Loucy (cell line): ENCODE data around the gene MRPL21.

Source experiments
- EZH2phosphoT487 ChIP-seq: fragments of 200-600 bp; IDR thresholded peaks from 2 replicates; pipeline ENCODE4 v1.6.1; 2018; ENCODE audit warnings: antibody characterized with exemption, mild to moderate bottlenecking, moderate library complexity, borderline replicate concordance
- TF ChIP-seq, protein P1 (sequence below): fragments of 200-600 bp; sonication (generic); conservative IDR thresholded peaks from 2 replicates; pipeline ENCODE4 v1.5.1; 2014; ENCODE audit warnings: mild to moderate bottlenecking, antibody characterized with exemption, low read length

DNA sequence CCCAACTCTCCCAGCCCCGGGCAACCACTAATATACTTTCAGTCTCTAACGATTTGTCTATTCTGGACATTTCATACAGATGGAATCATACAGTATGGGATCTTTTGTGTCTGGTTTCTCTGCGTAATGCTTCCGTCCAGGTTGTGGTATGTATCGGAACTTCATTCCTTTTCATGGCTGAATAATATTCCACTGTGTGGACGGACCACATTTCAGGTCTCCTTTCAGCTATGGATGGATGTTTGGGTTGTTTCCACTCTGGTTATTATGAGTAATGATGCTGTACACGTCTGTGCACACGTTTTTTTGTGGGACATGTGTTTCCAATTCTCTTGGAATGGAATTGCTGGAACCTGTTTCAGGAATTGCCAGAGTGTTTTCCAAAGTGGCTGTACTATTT lies 44.5 kb downstream of the MRPL21 start:
- TF ChIP-seq, protein P1, sequence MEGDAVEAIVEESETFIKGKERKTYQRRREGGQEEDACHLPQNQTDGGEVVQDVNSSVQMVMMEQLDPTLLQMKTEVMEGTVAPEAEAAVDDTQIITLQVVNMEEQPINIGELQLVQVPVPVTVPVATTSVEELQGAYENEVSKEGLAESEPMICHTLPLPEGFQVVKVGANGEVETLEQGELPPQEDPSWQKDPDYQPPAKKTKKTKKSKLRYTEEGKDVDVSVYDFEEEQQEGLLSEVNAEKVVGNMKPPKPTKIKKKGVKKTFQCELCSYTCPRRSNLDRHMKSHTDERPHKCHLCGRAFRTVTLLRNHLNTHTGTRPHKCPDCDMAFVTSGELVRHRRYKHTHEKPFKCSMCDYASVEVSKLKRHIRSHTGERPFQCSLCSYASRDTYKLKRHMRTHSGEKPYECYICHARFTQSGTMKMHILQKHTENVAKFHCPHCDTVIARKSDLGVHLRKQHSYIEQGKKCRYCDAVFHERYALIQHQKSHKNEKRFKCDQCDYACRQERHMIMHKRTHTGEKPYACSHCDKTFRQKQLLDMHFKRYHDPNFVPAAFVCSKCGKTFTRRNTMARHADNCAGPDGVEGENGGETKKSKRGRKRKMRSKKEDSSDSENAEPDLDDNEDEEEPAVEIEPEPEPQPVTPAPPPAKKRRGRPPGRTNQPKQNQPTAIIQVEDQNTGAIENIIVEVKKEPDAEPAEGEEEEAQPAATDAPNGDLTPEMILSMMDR: no peak
- no peak for TF ChIP-seq EZH2phosphoT487
